SU-DHL-6 (cell line): ENCODE data around the gene WARS2.

Experiments used
- H2AFZ ChIP-seq: fragments of 200-600 bp; sonication (generic); 2 replicates; pipeline ENCODE4 v1.6.1; 2014; ENCODE audit warnings: low read depth, mild to moderate bottlenecking, moderate library complexity, mixed read lengths, antibody characterized with exemption, low read length; ENCODE audit not compliant: severe bottlenecking
- H3F3A ChIP-seq: fragments of 200-600 bp; shearing (Covaris generic); 2 replicates; pipeline ENCODE4 v1.6.0; 2016; ENCODE audit warnings: antibody characterized with exemption, mild to moderate bottlenecking; ENCODE audit not compliant: insufficient read depth
- H3K27ac ChIP-seq: fragments of 200-600 bp; sonication (generic); 2 replicates; pipeline ENCODE4 v1.5.1; 2016; ENCODE audit warnings: low read depth, mild to moderate bottlenecking, low read length, moderate library complexity, mixed read lengths
- H3K27me3 ChIP-seq: fragments of 200-600 bp; sonication (generic), shearing (Covaris generic); 2 replicates; pipeline ENCODE4 v1.6.0; 2014; ENCODE audit warnings: mild to moderate bottlenecking, low read length
- H3K36me3 ChIP-seq: fragments of 200-600 bp; sonication (generic); 2 replicates; pipeline ENCODE4 v1.6.1; 2014; ENCODE audit warnings: mild to moderate bottlenecking, low read length, mixed read lengths
- H3K4me2 ChIP-seq: fragments of 300-600, 200-600 bp; shearing (Covaris generic), sonication (generic); 2 replicates; pipeline ENCODE4 v1.6.0; 2014; ENCODE audit warnings: low read length, low read depth, mild to moderate bottlenecking; ENCODE audit not compliant: poor library complexity, severe bottlenecking
- H3K4me3 ChIP-seq: fragments of 200-600 bp; sonication (generic); 2 replicates; pipeline ENCODE4 v1.5.1; 2014; ENCODE audit warnings: antibody characterized with exemption, low read length, mild to moderate bottlenecking, mixed read lengths; ENCODE audit not compliant: insufficient read depth, poor library complexity, severe bottlenecking
- H3K79me2 ChIP-seq: fragments of 200-600 bp; sonication (generic); 2 replicates; pipeline ENCODE4 v1.6.1; 2014; ENCODE audit warnings: mild to moderate bottlenecking, low read length, moderate library complexity; ENCODE audit not compliant: insufficient read depth
- H3K9ac ChIP-seq: fragments of 200-600 bp; sonication (generic); 2 replicates; pipeline ENCODE4 v1.7.0; 2014; ENCODE audit warnings: mild to moderate bottlenecking, low read length
- H3K9me2 ChIP-seq: fragments of 200-600 bp; sonication (generic); replicated peaks from 2 replicates; pipeline ENCODE4 v1.6.1; 2014; ENCODE audit warnings: low read length; ENCODE audit not compliant: insufficient read depth
- H3K9me3 ChIP-seq: fragments of 200-600 bp; sonication (generic); 2 replicates; pipeline ENCODE4 v1.6.1; 2014; ENCODE audit warnings: low read length, mixed read lengths; ENCODE audit not compliant: insufficient read depth
- H4K20me1 ChIP-seq: fragments of 200-600 bp; sonication (generic); 2 replicates; pipeline ENCODE4 v1.6.1; 2014; ENCODE audit warnings: low read depth, mild to moderate bottlenecking, antibody characterized with exemption, low read length, moderate library complexity, mixed read lengths
- EZH2phosphoT487 ChIP-seq: fragments of 200-600 bp; sonication (generic), shearing (Covaris generic); conservative IDR thresholded peaks from 2 replicates; pipeline ENCODE4 v1.6.1; 2018; ENCODE audit warnings: mild to moderate bottlenecking, antibody characterized with exemption, low read length, moderate library complexity, mixed read lengths
- TF ChIP-seq, protein P1 (sequence below): fragments of 200-600 bp; sonication (generic); IDR thresholded peaks from one replicate; pipeline ENCODE4 v1.5.1; 2017; ENCODE audit warnings: antibody characterized with exemption, mild to moderate bottlenecking, low read length, moderate library complexity; ENCODE audit not compliant: insufficient read depth, poor library complexity, severe bottlenecking

Gene WARS2

DNA sequence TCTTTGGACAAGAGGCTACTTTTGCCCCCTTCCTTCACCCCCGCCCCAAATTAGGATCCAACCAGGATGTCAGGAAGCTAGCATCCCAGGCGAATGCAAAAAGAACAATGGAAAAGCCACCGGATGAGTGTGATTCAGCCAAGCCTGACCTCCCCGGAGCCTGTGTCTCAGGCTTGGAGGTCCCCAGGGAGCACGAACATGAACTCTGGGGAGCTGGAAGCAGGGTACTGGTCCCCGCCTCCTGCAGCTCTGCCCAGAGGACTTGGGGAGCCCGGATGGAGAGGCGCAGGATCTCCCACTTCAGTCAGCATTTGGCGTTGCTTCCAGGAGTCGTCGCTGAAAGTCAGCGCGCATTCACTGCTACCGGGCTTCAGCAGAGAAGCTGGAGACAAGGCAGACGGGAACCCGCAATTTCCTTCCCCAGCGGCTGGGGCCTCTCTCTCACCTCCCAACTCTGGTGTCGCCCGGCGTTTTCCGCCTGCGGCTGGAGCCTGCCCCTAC lies 150.5 kb downstream of the WARS2 start:
- H3F3A ChIP-seq: no peaks in the 10 kb centered on the region
- no peak overlapping the region for H2AFZ ChIP-seq
- no peak overlapping the region for H3K9ac ChIP-seq
- H3K4me2 ChIP-seq: no peak overlapping the region
- H3K79me2 ChIP-seq: no peaks in the 10 kb centered on the region
- no peaks in the 10 kb centered on the region for H3K9me2 ChIP-seq
- H3K36me3 ChIP-seq: no peaks in the 10 kb centered on the region
- no peaks in the 10 kb centered on the region for H4K20me1 ChIP-seq
- H3K9me3 ChIP-seq: no peaks in the 10 kb centered on the region
- H3K27me3 ChIP-seq: no peaks in the 10 kb centered on the region
- no peak overlapping the region for H3K4me3 ChIP-seq
- TF ChIP-seq EZH2phosphoT487: no peak
- TF ChIP-seq, protein P1, sequence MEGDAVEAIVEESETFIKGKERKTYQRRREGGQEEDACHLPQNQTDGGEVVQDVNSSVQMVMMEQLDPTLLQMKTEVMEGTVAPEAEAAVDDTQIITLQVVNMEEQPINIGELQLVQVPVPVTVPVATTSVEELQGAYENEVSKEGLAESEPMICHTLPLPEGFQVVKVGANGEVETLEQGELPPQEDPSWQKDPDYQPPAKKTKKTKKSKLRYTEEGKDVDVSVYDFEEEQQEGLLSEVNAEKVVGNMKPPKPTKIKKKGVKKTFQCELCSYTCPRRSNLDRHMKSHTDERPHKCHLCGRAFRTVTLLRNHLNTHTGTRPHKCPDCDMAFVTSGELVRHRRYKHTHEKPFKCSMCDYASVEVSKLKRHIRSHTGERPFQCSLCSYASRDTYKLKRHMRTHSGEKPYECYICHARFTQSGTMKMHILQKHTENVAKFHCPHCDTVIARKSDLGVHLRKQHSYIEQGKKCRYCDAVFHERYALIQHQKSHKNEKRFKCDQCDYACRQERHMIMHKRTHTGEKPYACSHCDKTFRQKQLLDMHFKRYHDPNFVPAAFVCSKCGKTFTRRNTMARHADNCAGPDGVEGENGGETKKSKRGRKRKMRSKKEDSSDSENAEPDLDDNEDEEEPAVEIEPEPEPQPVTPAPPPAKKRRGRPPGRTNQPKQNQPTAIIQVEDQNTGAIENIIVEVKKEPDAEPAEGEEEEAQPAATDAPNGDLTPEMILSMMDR: no peak
- H3K27ac ChIP-seq: no peak overlapping the region

DNA sequence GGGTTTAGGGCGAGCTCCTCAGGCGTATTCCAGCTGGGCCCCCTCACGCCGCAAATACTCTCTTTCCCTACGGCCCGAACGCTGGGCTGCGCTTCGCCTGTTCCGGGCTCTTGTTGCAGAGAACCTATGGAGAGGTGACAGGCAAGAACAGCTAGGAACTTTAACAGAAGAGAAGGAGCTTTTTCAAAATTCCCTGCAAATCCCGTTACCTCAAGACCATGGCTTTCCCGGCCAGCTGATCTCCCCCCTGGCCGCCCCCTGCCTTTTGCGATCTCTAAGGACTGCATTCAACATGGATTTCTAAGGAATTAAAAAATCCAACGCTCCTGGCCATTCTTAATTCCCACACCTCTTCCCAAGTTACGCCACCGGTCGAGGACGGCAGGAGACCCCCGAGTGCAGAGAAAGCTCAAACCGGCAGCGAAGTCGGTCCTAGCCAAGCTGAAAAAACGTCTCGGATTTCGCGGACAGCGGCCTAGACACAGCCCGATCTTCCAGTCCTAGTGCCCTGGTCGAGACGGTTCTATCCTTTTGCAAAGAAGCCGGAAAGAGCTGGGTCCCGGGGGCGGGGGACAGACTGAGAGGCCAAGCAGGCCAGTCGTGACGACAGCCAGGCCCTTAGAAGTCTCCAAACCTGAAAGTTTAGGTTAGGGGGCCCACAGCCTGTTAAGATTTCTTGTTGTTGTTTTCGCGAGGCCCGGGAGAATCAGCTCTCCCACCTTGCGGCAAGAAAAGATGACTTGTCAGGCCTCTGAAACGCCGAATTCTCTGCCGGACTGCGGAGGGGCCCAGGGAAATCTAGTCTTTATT lies 151.2 kb downstream of the WARS2 start:
- Histone ChIP-seq H3K27me3 (no peaks in the 10 kb centered on the region), H3K4me3 (no peak overlapping the region), H3K9ac (no peak overlapping the region), H3K4me2 (no peak overlapping the region), H3K79me2 (no peaks in the 10 kb centered on the region), H3K9me2 (no peaks in the 10 kb centered on the region), H4K20me1 (no peaks in the 10 kb centered on the region), H3K27ac (no peak overlapping the region), H2AFZ (no peak overlapping the region), H3K36me3 (no peaks in the 10 kb centered on the region), H3K9me3 (no peaks in the 10 kb centered on the region), H3F3A (no peaks in the 10 kb centered on the region)
- TF ChIP-seq, protein P1: no peak
- no peak for TF ChIP-seq EZH2phosphoT487

DNA sequence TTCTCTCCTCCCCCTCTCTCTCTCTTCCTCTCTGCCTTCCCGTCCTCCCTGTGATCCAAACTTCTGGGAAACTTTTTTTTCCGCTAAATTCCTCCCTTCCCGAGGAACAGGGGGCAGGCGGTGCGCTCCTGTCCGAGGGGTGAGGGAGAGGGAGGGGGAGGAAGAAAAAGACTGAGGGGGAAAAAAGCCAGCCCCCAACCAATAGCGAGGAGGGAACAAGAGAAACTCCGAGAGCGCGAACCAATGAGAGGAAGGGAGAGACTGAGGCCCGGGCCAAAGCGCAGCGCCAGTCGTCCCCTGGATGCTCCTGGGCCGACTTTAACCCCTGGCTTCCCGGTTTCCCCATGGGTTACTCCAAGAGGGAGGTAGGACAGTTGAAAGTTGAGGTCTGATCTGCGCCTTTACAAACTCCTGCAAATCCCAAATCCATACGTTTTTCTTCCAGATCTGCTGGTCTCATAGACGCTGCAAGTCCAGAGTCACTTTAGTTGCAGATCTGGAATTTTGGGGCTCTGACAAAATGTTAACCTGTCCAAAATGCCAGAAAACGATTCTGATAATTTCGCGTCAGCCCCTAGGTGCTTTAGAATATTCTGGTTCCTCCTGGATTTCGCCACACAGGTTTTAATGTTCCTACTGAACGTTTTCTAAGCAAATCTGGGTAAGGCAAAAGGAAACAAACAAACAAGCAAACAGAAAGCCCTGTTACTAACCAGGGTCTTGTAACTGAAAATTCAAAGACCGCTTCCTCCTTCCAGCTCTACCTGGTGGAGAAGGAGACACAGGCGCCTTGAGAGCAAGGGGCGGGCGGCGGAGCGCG lies 152.1 kb downstream of the WARS2 start, which contains the start of gene TBX15:
TSS of gene TBX15 (minus strand) at position 158 of the 820 bp plus-strand sequence. CDS start 548 bp downstream, outside the sequence.
- no peak within 1 kb of the TSS for H3K4me2 ChIP-seq
- no peak within 1 kb of the TSS for H3K4me3 ChIP-seq
- H3K36me3 ChIP-seq: no peaks in the 10 kb centered on the region
- H3K9me3 ChIP-seq: no peaks in the 10 kb centered on the region
- H2AFZ ChIP-seq: no peak within 1 kb of the TSS
- no peaks in the 10 kb centered on the region for H3F3A ChIP-seq
- no peak for TF ChIP-seq EZH2phosphoT487
- TF ChIP-seq, protein P1: no peak
- no peak within 1 kb of the TSS for H3K27ac ChIP-seq
- H3K9me2 ChIP-seq: no peaks in the 10 kb centered on the region
- H3K79me2 ChIP-seq: no peaks in the 10 kb centered on the region
- no peaks in the 10 kb centered on the region for H3K27me3 ChIP-seq
- H4K20me1 ChIP-seq: no peaks in the 10 kb centered on the region
- no peak within 1 kb of the TSS for H3K9ac ChIP-seq
